AG09319 (cell line): ENCODE results near the gene CMTM3.
"Not testable (repeated sequence)": the region's sequence is repeated elsewhere in the genome, so short reads cannot be mapped to it uniquely, and the experiment has no call there.

Source experiments
- DNase-seq: peaks from one replicate; pipeline ENCODE4 v3.0.0-alpha.2; 2010; ENCODE audit warnings: low read depth; ENCODE audit errors: extremely low read depth
- TF ChIP-seq, protein P1 (sequence below): IDR thresholded peaks from 2 replicates; pipeline ENCODE4 v1.5.1; 2011; ENCODE audit warnings: low read depth, mild to moderate bottlenecking, inconsistent platforms, low read length, moderate library complexity

Gene CMTM3

GRCh38 chr16:66619534-66620428, 15.3 kb downstream of the CMTM3 start:
- no peak for DNase-seq
- TF ChIP-seq, protein P1, sequence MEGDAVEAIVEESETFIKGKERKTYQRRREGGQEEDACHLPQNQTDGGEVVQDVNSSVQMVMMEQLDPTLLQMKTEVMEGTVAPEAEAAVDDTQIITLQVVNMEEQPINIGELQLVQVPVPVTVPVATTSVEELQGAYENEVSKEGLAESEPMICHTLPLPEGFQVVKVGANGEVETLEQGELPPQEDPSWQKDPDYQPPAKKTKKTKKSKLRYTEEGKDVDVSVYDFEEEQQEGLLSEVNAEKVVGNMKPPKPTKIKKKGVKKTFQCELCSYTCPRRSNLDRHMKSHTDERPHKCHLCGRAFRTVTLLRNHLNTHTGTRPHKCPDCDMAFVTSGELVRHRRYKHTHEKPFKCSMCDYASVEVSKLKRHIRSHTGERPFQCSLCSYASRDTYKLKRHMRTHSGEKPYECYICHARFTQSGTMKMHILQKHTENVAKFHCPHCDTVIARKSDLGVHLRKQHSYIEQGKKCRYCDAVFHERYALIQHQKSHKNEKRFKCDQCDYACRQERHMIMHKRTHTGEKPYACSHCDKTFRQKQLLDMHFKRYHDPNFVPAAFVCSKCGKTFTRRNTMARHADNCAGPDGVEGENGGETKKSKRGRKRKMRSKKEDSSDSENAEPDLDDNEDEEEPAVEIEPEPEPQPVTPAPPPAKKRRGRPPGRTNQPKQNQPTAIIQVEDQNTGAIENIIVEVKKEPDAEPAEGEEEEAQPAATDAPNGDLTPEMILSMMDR = no peak

DNA sequence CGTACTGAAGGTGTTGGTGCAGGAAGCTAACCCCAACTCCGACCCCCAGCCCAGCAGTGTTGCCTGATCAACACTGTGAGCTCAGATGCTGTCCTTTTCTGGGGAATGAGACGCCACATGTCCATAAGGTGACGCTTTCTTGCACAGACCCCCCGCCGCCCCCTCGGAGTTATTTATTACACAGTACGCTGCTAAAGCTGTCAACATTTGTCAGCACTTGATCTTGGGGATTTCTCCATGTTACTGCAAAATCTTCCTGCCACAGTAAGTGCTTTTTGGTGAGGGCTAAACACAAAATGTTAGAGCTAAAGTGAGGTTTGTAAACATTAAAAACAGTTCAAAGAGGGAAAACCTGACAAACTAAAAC, 15.9 kb downstream of the CMTM3 start:
- TF ChIP-seq, protein P1 = no peak

DNA sequence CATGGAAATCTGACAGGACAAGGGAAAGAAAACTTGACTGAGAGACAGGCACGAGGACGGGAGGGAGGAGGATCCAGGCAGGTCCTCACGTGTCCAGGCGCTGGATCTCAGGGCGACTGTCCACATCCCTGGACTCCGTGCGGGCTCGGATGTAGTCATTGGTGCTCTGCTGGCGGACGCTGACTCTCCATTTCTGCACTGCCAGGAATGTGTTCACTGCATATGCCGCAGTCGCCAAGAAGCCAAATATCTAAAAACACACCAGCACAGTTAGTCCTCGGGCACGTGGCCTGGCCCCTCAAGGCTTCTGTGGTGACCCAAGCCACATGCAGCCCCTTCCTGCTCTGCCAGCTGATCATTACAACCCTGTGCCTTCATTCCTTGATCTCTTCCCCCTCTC, 17.5 kb downstream of the CMTM3 start:
- DNase-seq = no peak
- TF ChIP-seq, protein P1 = no peak

More for the DNA sequence above, 15.9 kb downstream of the CMTM3 start:
- no peak for DNase-seq

GRCh38 chr16:66622863-66623262, 18.4 kb downstream of the CMTM3 start:
- DNase-seq = no peak
- TF ChIP-seq, protein P1 = no peak

GRCh38 chr16:66623755-66624154, 19.3 kb downstream of the CMTM3 start:
- DNase-seq = no peak
- TF ChIP-seq, protein P1 = no peak

GRCh38 chr16:66627611-66628378, 23.3 kb downstream of the CMTM3 start:
- not testable (repeated sequence) for DNase-seq

- TF ChIP-seq, protein P1 = no peak
- DNase-seq = no peak
These were observed 25.4 kb downstream of the CMTM3 start for GRCh38 chr16:66629856-66630255.

- DNase-seq = not testable (repeated sequence)
These were observed 26.2 kb downstream of the CMTM3 start for GRCh38 chr16:66630561-66631260.

DNA sequence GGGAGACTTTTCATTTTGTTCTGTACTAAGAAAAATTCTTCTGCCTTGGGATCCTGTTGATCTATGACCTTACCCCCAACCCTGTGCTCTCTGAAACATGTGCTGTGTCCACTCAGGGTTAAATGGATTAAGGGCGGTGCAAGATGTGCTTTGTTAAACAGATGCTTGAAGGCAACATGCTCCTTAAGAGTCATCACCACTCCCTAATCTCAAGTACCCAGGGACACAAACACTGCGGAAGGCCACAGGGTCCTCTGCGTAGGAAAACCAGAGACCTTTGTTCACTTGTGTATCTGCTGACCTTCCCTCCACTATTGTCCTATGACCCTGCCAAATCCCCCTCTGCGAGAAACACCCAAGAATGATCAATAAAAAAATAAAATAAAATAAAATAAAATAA, 27.1 kb downstream of the CMTM3 start:
- not testable (repeated sequence) for DNase-seq
